ENCODE measurements around the gene SYT11.

- no peak for TF ChIP-seq CTCF (IDR thresholded peaks at IDR 0.05; ENCODE audit: poor library complexity)
- no peak for TF ChIP-seq EZH2 (IDR thresholded peaks at IDR 0.05; ENCODE audit: borderline replicate concordance)
- TF ChIP-seq EZH2phosphoT487 (IDR thresholded peaks at IDR 0.05; ENCODE audit: low read depth, severe bottlenecking, unreplicated experiment): no peak
Measured at GRCh38 chr1:155884982-155885381, 25.6 kb downstream of the SYT11 start.
